Esophagus muscularis mucosa (tissue), 3 donors: ENCODE data around the gene AADACL4.

ENCODE experiments used
- CTCF ChIP-seq, 3 experiments: fragments of 200-600 bp in 2 of 3; fragments of 450-650 bp in 1 of 3; sonication (generic) in 2 of 3; IDR thresholded peaks; one replicate each; pipeline ENCODE4 v1.5.1; 2017 to 2019; ENCODE audit warnings: antibody characterized with exemption in 3 of 3, mild to moderate bottlenecking in 2 of 3, moderate library complexity in 1 of 3
- POLR2A ChIP-seq: fragments of 450-650 bp; IDR thresholded peaks from one replicate; pipeline ENCODE4 v1.6.1; 2017; ENCODE audit warnings: antibody characterized with exemption, moderate library complexity, mild to moderate bottlenecking, low read depth

GRCh38 chr1:12697397-12697796 is 53.5 kb downstream of the AADACL4 start:
- TF ChIP-seq POLR2A (no peak), CTCF (IDR thresholded peaks at IDR 0.05) (no peak)
